Parathyroid adenoma (tissue), 2 donors: ENCODE results near the gene RAB35.

Source experiments
- H2AFZ ChIP-seq: fragments of 300-600 bp; sonication (generic); one replicate; pipeline ENCODE4 v1.7.0; 2017; ENCODE audit warnings: antibody characterized with exemption, mild to moderate bottlenecking
- H3K27ac ChIP-seq: fragments of 300-600 bp; sonication (generic); one replicate; pipeline ENCODE4 v1.7.0; 2017
- H3K27me3 ChIP-seq: fragments of 300-600 bp; sonication (generic); one replicate; pipeline ENCODE4 v1.7.0; 2017; ENCODE audit warnings: low read length; ENCODE audit not compliant: control insufficient read depth, insufficient read depth
- H3K36me3 ChIP-seq: fragments of 300-600 bp; sonication (generic); one replicate; pipeline ENCODE4 v1.7.0; 2017; ENCODE audit warnings: low read length; ENCODE audit not compliant: control insufficient read depth, insufficient read depth
- H3K4me1 ChIP-seq: fragments of 300-600 bp; sonication (generic); one replicate; pipeline ENCODE4 v1.7.0; 2017; ENCODE audit warnings: control low read depth
- H3K4me2 ChIP-seq: fragments of 300-600 bp; sonication (generic); one replicate; pipeline ENCODE4 v1.7.0; 2017; ENCODE audit warnings: low read length
- H3K4me3 ChIP-seq: fragments of 300-600 bp; sonication (generic); one replicate; pipeline ENCODE4 v1.7.0; 2017; ENCODE audit warnings: low read depth, low read length
- H3K79me2 ChIP-seq: fragments of 300-600 bp; sonication (generic); one replicate; pipeline ENCODE4 v1.7.0; 2017; ENCODE audit warnings: control low read depth
- H3K9ac ChIP-seq: fragments of 300-600 bp; sonication (generic); one replicate; pipeline ENCODE4 v1.7.0; 2017; ENCODE audit warnings: mild to moderate bottlenecking
- H3K9me3 ChIP-seq: fragments of 300-600 bp; sonication (generic); one replicate; pipeline ENCODE4 v1.7.0; 2017; ENCODE audit warnings: low read length; ENCODE audit not compliant: control insufficient read depth
- CTCF ChIP-seq: fragments of 300-600 bp; sonication (generic); IDR thresholded peaks from one replicate; pipeline ENCODE4 v1.7.0; 2017; ENCODE audit warnings: antibody characterized with exemption, mild to moderate bottlenecking
- donor health status: primary hyperparathyroidism.

Gene RAB35

GRCh38 chr12:120141336-120141735, 24.8 kb upstream of the RAB35 start:
- Histone ChIP-seq H3K4me3 (no peak overlapping the region), H3K9ac (no peak overlapping the region), H3K36me3 (no peaks in the 10 kb centered on the region)

GRCh38 chr12:120140603-120141002, 24.1 kb upstream of the RAB35 start:
- Histone ChIP-seq H3K27ac (no peak overlapping the region), H3K4me1 (no peaks in the 10 kb centered on the region), H3K9ac (no peak overlapping the region), H3K4me2 (no peak overlapping the region), H3K4me3 (no peak overlapping the region), H2AFZ (no peak overlapping the region), H3K79me2 (peaks cover 4% of the 10 kb centered on the region), H3K9me3 (no peaks in the 10 kb centered on the region), H3K36me3 (no peaks in the 10 kb centered on the region), H3K27me3 (no peaks in the 10 kb centered on the region)
- TF ChIP-seq CTCF = no peak

More at GRCh38 chr12:120141336-120141735, 24.8 kb upstream of the RAB35 start:
- TF ChIP-seq CTCF = no peak
- no peak overlapping the region for H2AFZ ChIP-seq
- H3K79me2 ChIP-seq = peaks cover 4% of the 10 kb centered on the region
- H3K27ac ChIP-seq = no peak overlapping the region
- no peaks in the 10 kb centered on the region for H3K9me3 ChIP-seq
- no peaks in the 10 kb centered on the region for H3K4me1 ChIP-seq
- no peaks in the 10 kb centered on the region for H3K27me3 ChIP-seq
- no peak overlapping the region for H3K4me2 ChIP-seq

GRCh38 chr12:120139958-120140357, 23.4 kb upstream of the RAB35 start:
- Histone ChIP-seq H2AFZ (no peak overlapping the region), H3K27me3 (no peaks in the 10 kb centered on the region), H3K9ac (no peak overlapping the region), H3K4me2 (no peak overlapping the region), H3K4me3 (no peak overlapping the region), H3K79me2 (peaks cover 4% of the 10 kb centered on the region), H3K36me3 (no peaks in the 10 kb centered on the region), H3K27ac (no peak overlapping the region), H3K4me1 (no peaks in the 10 kb centered on the region), H3K9me3 (no peaks in the 10 kb centered on the region)
- no peak for TF ChIP-seq CTCF

GRCh38 chr12:120138366-120138765, 21.8 kb upstream of the RAB35 start:
- Histone ChIP-seq H3K36me3 (no peaks in the 10 kb centered on the region), H3K9me3 (no peaks in the 10 kb centered on the region), H3K79me2 (peaks cover 4% of the 10 kb centered on the region), H3K27me3 (no peaks in the 10 kb centered on the region), H3K4me3 (no peak overlapping the region), H3K4me2 (no peak overlapping the region), H2AFZ (no peak overlapping the region), H3K9ac (no peak overlapping the region), H3K4me1 (no peaks in the 10 kb centered on the region), H3K27ac (no peak overlapping the region)
- TF ChIP-seq CTCF = no peak

- H2AFZ ChIP-seq = no peak overlapping the region
- TF ChIP-seq CTCF = no peak
- no peaks in the 10 kb centered on the region for H3K9me3 ChIP-seq
- no peak overlapping the region for H3K9ac ChIP-seq
- H3K4me2 ChIP-seq = no peak overlapping the region
- H3K79me2 ChIP-seq = peaks cover 4% of the 10 kb centered on the region
- H3K27me3 ChIP-seq = no peaks in the 10 kb centered on the region
- H3K36me3 ChIP-seq = no peaks in the 10 kb centered on the region
- H3K4me3 ChIP-seq = no peak overlapping the region
- H3K27ac ChIP-seq = no peak overlapping the region
- no peaks in the 10 kb centered on the region for H3K4me1 ChIP-seq
These were observed 21.3 kb upstream of the RAB35 start for GRCh38 chr12:120137833-120138232.
